Sigmoid colon (tissue), 4 donors: ENCODE results near the gene ENO2.

Experiments used
- CTCF ChIP-seq, 4 experiments: fragments of 450-650 bp in 3 of 4; fragments of 200-600 bp in 1 of 4; IDR thresholded peaks; one replicate each; pipeline ENCODE4 v1.5.1; 2016 to 2019; ENCODE audit warnings: antibody characterized with exemption in 4 of 4, mild to moderate bottlenecking in 3 of 4, moderate library complexity in 2 of 4
- EP300 ChIP-seq, 4 donors: sonication (generic); formaldehyde crosslinking; IDR thresholded peaks; one replicate each; pipeline ENCODE4 v1.6.1; 2017; ENCODE audit warnings: antibody characterized with exemption in 4 of 4

DNA sequence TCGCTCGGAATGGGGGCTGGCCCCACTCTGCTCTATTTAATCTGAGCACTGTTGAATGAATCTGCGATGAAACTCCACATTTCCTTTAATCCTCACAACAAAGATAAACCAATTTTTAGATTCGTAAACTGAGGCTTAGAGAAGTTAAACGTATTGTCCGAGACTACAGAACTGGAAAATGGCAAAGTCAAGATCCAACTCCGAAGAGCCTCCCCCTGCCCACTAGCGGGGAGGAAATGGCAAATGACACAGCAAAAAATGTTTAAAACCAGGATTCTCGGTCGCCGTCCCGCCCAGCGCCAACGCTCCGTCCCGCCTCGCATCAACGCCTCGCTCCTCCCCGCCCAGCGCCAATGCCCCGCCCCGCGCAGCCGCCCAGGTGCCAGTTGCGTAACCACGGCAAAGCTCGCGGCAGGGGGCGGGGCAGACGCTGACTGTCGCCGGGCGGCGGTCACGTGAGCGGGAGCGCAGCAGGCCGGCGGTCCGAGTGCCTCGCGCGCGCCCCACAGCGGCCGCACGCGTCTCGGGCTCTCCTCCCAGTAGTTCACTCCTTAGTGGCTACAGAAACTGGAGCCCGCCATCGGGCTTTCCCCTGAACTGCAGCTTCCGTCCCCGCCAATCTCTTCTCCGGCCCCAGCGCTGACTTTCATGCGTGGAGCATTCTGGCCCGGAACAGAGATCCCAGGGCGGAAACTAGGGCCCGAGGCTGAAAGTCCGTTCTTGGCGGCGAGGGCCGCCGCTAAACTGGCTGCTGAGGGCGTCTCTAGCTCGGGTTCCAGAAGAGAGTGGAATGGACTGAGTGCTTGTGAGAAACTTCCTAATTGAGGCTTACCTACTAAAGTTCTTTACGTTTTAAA is 23.4 kb upstream of the ENO2 start:
- TF ChIP-seq CTCF (IDR thresholded peaks at IDR 0.05): peak; percentile 66 to 85 (median 74)
- peak in 1 of 4 donors; percentile 58 for TF ChIP-seq EP300 (IDR thresholded peaks at IDR 0.05)
